HepG2 (cell line): ENCODE data around the gene SPAAR. TPM values are rescaled to one million over a fixed set of nuclear protein-coding genes. Genes with fewer than 3 reads are reported as not detected.

Source experiments
- GABPA ChIP-seq, 2 experiments: IDR thresholded peaks; 2 replicates each; pipeline ENCODE4 v1.6.1; 2011 to 2016; ENCODE audit warnings: low read depth in 2 of 2, low read length in 1 of 2, missing biosample characterization in 1 of 2, missing genetic modification characterization in 1 of 2
- HNF1B ChIP-seq: sonication (generic); formaldehyde crosslinking; IDR thresholded peaks from 2 replicates; pipeline ENCODE4 v1.5.1; 2020; ENCODE audit warnings: mild to moderate bottlenecking, moderate library complexity, missing genetic modification reagents
- HNF4A ChIP-seq: sonication (generic); formaldehyde crosslinking; IDR thresholded peaks from 2 replicates; pipeline ENCODE4 v1.4.0; 2020; ENCODE audit warnings: missing genetic modification reagents
- HNF4G ChIP-seq, 2 experiments: sonication (generic) in 1 of 2; formaldehyde crosslinking in 1 of 2; IDR thresholded peaks; 2 replicates each; pipeline versions ENCODE4 v1.4.0 to v1.6.1; 2011 to 2020; ENCODE audit warnings: borderline replicate concordance in 2 of 2, low read depth in 2 of 2, mild to moderate bottlenecking in 2 of 2, low read length in 1 of 2, missing genetic modification reagents in 1 of 2, moderate library complexity in 1 of 2
- HOXA3 ChIP-seq: sonication (generic); formaldehyde crosslinking; IDR thresholded peaks from 2 replicates; pipeline ENCODE4 v1.5.0; 2020; ENCODE audit warnings: missing genetic modification reagents
- SALL1 ChIP-seq: sonication (generic); formaldehyde crosslinking; IDR thresholded peaks from 2 replicates; pipeline ENCODE4 v1.8.0; 2022; ENCODE audit warnings: mild to moderate bottlenecking, missing genetic modification reagents
- YEATS4 ChIP-seq: sonication (generic); formaldehyde crosslinking; IDR thresholded peaks from 2 replicates; pipeline ENCODE4 v1.4.0; 2020; ENCODE audit warnings: missing genetic modification reagents, borderline replicate concordance
- ZBTB20 ChIP-seq: sonication (generic); formaldehyde crosslinking; IDR thresholded peaks from 2 replicates; pipeline ENCODE4 v1.8.1; 2023; ENCODE audit warnings: missing genetic modification reagents, low read depth, mild to moderate bottlenecking, borderline replicate concordance
- ZMYM3 ChIP-seq: sonication (generic); formaldehyde crosslinking; IDR thresholded peaks from 2 replicates; pipeline ENCODE4 v1.5.1; 2020; ENCODE audit warnings: mild to moderate bottlenecking, missing genetic modification reagents
- ZMYM4 ChIP-seq: sonication (generic); formaldehyde crosslinking; IDR thresholded peaks from 2 replicates; pipeline ENCODE4 v1.8.1; 2023; ENCODE audit warnings: mild to moderate bottlenecking, missing genetic modification reagents
- ZNF331 ChIP-seq: sonication (generic); formaldehyde crosslinking; IDR thresholded peaks from 2 replicates; pipeline ENCODE4 v1.4.0; 2020; ENCODE audit warnings: missing genetic modification reagents
- ZNF501 ChIP-seq: sonication (generic); formaldehyde crosslinking; IDR thresholded peaks from 2 replicates; pipeline ENCODE4 v1.5.1; 2020; ENCODE audit warnings: mild to moderate bottlenecking, moderate library complexity, missing genetic modification reagents
- ZNF598 ChIP-seq: sonication (generic); formaldehyde crosslinking; IDR thresholded peaks from 2 replicates; pipeline ENCODE4 v1.5.1; 2020; ENCODE audit warnings: mild to moderate bottlenecking, missing genetic modification reagents, borderline replicate concordance
- polyA plus RNA-seq, 8 experiments: library from polyadenylated mRNA; depleted of rRNA in 3 of 8; stranded (reverse) in 7 of 8; unstranded in 1 of 8; fragments of >200 nt; fragmentation: Illumina TruSeq in 4 of 8; extraction: Trizol in 4 of 8; gene quantifications; 2 replicates each; pipeline versions ENCODE4 v1.2.1 to v1.2.3, GENCODE V29; 2011 to 2016; ENCODE audit warnings: low read depth in 4 of 8, missing spikeins in 1 of 8, mixed read lengths in 1 of 8; ENCODE audit not compliant: insufficient read depth in 1 of 8
- total RNA-seq, 5 experiments: library from RNA; depleted of rRNA; stranded (reverse); fragments of >200 nt; fragmentation: Illumina TruSeq; extraction: Trizol; gene quantifications; 2 replicates each; pipeline ENCODE4 v1.2.3, GENCODE V29; 2016; ENCODE audit warnings: low read depth in 1 of 5
- TF ChIP-seq, protein P1 (sequence below): sonication (generic); formaldehyde crosslinking; IDR thresholded peaks from 2 replicates; pipeline ENCODE4 v1.4.0; 2020; ENCODE audit warnings: missing genetic modification reagents
- TF ChIP-seq, protein P2 (sequence below): sonication (generic); formaldehyde crosslinking; conservative IDR thresholded peaks from 2 replicates; pipeline ENCODE4 v1.4.0; 2020; ENCODE audit warnings: mild to moderate bottlenecking, missing genetic modification reagents, moderate library complexity

SPAAR gene
- total and polyA plus RNA-seq, 2 of the 13 experiments (the other 11 are each of a cell fraction or from before 2014, with no cell fraction given) = 0.07 TPM; not detected in 1

DNA sequence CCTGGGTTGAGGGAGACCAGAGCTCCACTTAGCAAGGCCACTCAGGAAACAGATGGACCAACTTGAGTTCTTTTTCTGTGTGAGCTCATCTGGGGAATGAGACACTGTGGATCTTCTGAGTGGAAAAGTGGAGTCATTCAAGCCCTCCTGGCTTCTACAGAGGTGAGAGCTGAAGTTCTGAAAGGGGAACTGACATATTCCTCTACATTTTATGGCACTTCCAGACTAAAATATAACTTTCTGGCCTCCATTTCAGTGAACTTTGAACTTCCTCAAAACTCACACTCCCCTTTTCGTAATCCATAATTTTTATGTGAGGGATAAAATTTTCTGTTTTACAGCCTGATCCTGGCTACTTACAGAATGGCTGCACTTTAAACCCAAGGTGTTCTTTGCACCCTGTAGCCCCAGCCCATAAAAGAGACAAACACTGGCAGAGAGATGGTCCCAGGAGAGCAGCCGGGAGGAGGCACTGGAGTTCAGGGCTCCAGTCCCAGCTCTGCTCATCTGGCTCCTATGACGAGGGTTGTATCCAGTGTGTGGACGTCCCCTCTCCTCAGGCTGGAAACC is 10.8 kb downstream of the SPAAR start (continued):
- TF ChIP-seq HNF4A (peak; percentile 91), ZNF331 (CRISPR knock-in tag) (0 out of 2 replicates have a peak, but pooled peaks have one; percentile 18), ZMYM3 (CRISPR knock-in tag) (0 out of 2 replicates have a peak, but pooled peaks have one; percentile 45), GABPA (IDR thresholded peaks at IDR 0.05; ENCODE audit: low read depth, low read length) (no peak), GABPA (CRISPR knock-in tag; IDR thresholded peaks at IDR 0.05; ENCODE audit: low read depth) (peak; percentile 34; the same call in 1 of the 2 replicates), ZBTB20 (CRISPR knock-in tag) (no peak), SALL1 (CRISPR knock-in tag) (peak; percentile 60), YEATS4 (0 out of 2 replicates have a peak, but pooled peaks have one; percentile 41), HOXA3 (peak; percentile 37; the same call in 1 of the 2 replicates), HNF4G (IDR thresholded peaks at IDR 0.05; ENCODE audit: borderline replicate concordance, low read depth, low read length) (peak; percentile 57), HNF4G (CRISPR knock-in tag; IDR thresholded peaks at IDR 0.05; ENCODE audit: borderline replicate concordance, low read depth) (no peak), HNF1B (CRISPR knock-in tag) (peak; percentile 43; the same call in 1 of the 2 replicates), ZMYM4 (CRISPR knock-in tag) (peak; percentile 31; the same call in 1 of the 2 replicates), ZNF598 (CRISPR knock-in tag) (no peak), ZNF501 (CRISPR knock-in tag) (peak; percentile 50; the same call in 1 of the 2 replicates)
- TF ChIP-seq, protein P1, sequence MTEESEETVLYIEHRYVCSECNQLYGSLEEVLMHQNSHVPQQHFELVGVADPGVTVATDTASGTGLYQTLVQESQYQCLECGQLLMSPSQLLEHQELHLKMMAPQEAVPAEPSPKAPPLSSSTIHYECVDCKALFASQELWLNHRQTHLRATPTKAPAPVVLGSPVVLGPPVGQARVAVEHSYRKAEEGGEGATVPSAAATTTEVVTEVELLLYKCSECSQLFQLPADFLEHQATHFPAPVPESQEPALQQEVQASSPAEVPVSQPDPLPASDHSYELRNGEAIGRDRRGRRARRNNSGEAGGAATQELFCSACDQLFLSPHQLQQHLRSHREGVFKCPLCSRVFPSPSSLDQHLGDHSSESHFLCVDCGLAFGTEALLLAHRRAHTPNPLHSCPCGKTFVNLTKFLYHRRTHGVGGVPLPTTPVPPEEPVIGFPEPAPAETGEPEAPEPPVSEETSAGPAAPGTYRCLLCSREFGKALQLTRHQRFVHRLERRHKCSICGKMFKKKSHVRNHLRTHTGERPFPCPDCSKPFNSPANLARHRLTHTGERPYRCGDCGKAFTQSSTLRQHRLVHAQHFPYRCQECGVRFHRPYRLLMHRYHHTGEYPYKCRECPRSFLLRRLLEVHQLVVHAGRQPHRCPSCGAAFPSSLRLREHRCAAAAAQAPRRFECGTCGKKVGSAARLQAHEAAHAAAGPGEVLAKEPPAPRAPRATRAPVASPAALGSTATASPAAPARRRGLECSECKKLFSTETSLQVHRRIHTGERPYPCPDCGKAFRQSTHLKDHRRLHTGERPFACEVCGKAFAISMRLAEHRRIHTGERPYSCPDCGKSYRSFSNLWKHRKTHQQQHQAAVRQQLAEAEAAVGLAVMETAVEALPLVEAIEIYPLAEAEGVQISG = 0 out of 2 replicates have a peak, but pooled peaks have one; percentile 30
- TF ChIP-seq, protein P2, sequence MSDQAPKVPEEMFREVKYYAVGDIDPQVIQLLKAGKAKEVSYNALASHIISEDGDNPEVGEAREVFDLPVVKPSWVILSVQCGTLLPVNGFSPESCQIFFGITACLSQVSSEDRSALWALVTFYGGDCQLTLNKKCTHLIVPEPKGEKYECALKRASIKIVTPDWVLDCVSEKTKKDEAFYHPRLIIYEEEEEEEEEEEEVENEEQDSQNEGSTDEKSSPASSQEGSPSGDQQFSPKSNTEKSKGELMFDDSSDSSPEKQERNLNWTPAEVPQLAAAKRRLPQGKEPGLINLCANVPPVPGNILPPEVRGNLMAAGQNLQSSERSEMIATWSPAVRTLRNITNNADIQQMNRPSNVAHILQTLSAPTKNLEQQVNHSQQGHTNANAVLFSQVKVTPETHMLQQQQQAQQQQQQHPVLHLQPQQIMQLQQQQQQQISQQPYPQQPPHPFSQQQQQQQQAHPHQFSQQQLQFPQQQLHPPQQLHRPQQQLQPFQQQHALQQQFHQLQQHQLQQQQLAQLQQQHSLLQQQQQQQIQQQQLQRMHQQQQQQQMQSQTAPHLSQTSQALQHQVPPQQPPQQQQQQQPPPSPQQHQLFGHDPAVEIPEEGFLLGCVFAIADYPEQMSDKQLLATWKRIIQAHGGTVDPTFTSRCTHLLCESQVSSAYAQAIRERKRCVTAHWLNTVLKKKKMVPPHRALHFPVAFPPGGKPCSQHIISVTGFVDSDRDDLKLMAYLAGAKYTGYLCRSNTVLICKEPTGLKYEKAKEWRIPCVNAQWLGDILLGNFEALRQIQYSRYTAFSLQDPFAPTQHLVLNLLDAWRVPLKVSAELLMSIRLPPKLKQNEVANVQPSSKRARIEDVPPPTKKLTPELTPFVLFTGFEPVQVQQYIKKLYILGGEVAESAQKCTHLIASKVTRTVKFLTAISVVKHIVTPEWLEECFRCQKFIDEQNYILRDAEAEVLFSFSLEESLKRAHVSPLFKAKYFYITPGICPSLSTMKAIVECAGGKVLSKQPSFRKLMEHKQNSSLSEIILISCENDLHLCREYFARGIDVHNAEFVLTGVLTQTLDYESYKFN (CRISPR knock-in tag) = peak; percentile 70
